ENCODE results near the gene LAMA4. TPM values are rescaled to one million over a fixed set of nuclear protein-coding genes. Genes with fewer than 3 reads are reported as not detected.

Gene LAMA4
- total RNA-seq, 1 donor from 2014 or later, result 0.56 TPM

- Histone ChIP-seq H3K4me2 (no peak overlapping the region), H3K9ac (no peak overlapping the region), H3K9me3 (ENCODE audit: low read depth) (no peaks in the 10 kb centered on the region), H2AFZ (replicated peaks) (no peak overlapping the region), H3K4me3 (no peak overlapping the region), H3F3A (ENCODE audit: low read depth) (no peaks in the 10 kb centered on the region), H3K27ac (no peak overlapping the region), H3K27me3 (no peaks in the 10 kb centered on the region), H4K20me1 (ENCODE audit: low read depth) (no peaks in the 10 kb centered on the region), H3K4me1 (peaks cover under 1% of the 10 kb centered on the region), H3K79me2 (ENCODE audit: low read depth) (no peaks in the 10 kb centered on the region), H3K36me3 (no peaks in the 10 kb centered on the region)
- Mint-ChIP-seq H3K4me1 (no peaks in the 10 kb centered on the region), H3K4me3 (no peak overlapping the region), H3K27me3 (ENCODE audit: insufficient read depth, low read depth) (no peaks in the 10 kb centered on the region), H3K9me3 (no peaks in the 10 kb centered on the region), H3K36me3 (no peaks in the 10 kb centered on the region), H3K27ac (no peak overlapping the region)
- DNase-seq (ENCODE audit: low spot score), result no peak
- TF ChIP-seq EZH2 (IDR thresholded peaks at IDR 0.05), result no peak
- TF ChIP-seq CTCF (IDR thresholded peaks at IDR 0.05), result no peak
- no peak for TF ChIP-seq EZH2phosphoT487 (IDR thresholded peaks at IDR 0.05)
Measured at GRCh38 chr6:112268654-112269053, 14.3 kb upstream of the LAMA4 start.

DNA sequence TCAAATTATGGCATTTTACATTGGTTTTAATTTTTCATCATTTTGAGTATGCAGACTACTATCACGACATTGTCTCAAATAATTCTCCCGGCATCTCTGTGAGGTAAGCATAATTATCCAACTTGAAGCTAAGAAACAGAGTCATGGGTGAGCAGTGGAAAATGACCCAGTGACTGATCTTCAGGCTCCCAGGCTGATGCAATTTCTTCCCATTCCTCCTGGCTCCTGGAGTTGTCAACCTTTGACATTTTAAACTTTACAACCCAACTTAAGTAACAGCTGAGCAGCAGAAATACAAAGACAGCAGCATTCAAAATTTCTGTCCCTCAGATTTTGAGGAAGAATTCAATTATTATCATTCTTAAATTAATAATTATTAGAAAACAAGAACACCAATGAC is 13.7 kb upstream of the LAMA4 start:
- no peaks in the 10 kb centered on the region for H3K9me3 ChIP-seq (ENCODE audit: low read depth)
- no peaks in the 10 kb centered on the region for H3K79me2 ChIP-seq (ENCODE audit: low read depth)
- DNase-seq (ENCODE audit: low spot score), result no peak
- Mint-ChIP-seq H3K27ac (no peak overlapping the region), H3K27me3 (ENCODE audit: insufficient read depth, low read depth) (no peaks in the 10 kb centered on the region), H3K36me3 (no peaks in the 10 kb centered on the region), H3K4me3 (no peak overlapping the region), H3K9me3 (no peaks in the 10 kb centered on the region), H3K4me1 (peaks cover under 1% of the 10 kb centered on the region)
- H3K27ac ChIP-seq, result no peak overlapping the region
- TF ChIP-seq EZH2 (IDR thresholded peaks at IDR 0.05) (no peak), EZH2phosphoT487 (IDR thresholded peaks at IDR 0.05) (no peak), CTCF (IDR thresholded peaks at IDR 0.05) (no peak)
- no peak overlapping the region for H3K4me3 ChIP-seq
- no peaks in the 10 kb centered on the region for H3K27me3 ChIP-seq
- no peak overlapping the region for H3K9ac ChIP-seq
- H3K4me2 ChIP-seq, result no peak overlapping the region
- H3K36me3 ChIP-seq, result no peaks in the 10 kb centered on the region
- no peaks in the 10 kb centered on the region for H4K20me1 ChIP-seq (ENCODE audit: low read depth)
- peaks cover 5% of the 10 kb centered on the region for H3F3A ChIP-seq (ENCODE audit: low read depth)
- no peak overlapping the region for H2AFZ ChIP-seq (replicated peaks)
- H3K4me1 ChIP-seq, result peaks cover 7% of the 10 kb centered on the region

GRCh38 chr6:112266331-112266730 is 12.0 kb upstream of the LAMA4 start:
- no peaks in the 10 kb centered on the region for H4K20me1 ChIP-seq (ENCODE audit: low read depth)
- no peak overlapping the region for H3K4me3 ChIP-seq
- no peak overlapping the region for H3K27ac ChIP-seq
- no peak overlapping the region for H3K4me2 ChIP-seq
- no peak for DNase-seq (ENCODE audit: low spot score)
- no peak overlapping the region for H2AFZ ChIP-seq (replicated peaks)
- Mint-ChIP-seq H3K9me3 (no peaks in the 10 kb centered on the region), H3K27me3 (ENCODE audit: insufficient read depth, low read depth) (no peaks in the 10 kb centered on the region), H3K4me1 (peaks cover 10% of the 10 kb centered on the region), H3K36me3 (no peaks in the 10 kb centered on the region), H3K27ac (no peak overlapping the region), H3K4me3 (no peak overlapping the region)
- H3K4me1 ChIP-seq, result peaks cover 19% of the 10 kb centered on the region
- no peaks in the 10 kb centered on the region for H3K9me3 ChIP-seq (ENCODE audit: low read depth)
- no peaks in the 10 kb centered on the region for H3K36me3 ChIP-seq
- TF ChIP-seq EZH2 (IDR thresholded peaks at IDR 0.05), result no peak
- TF ChIP-seq CTCF (IDR thresholded peaks at IDR 0.05), result no peak
- no peak for TF ChIP-seq EZH2phosphoT487 (IDR thresholded peaks at IDR 0.05)
- no peaks in the 10 kb centered on the region for H3K27me3 ChIP-seq
- H3F3A ChIP-seq (ENCODE audit: low read depth), result peaks cover 15% of the 10 kb centered on the region
- no peaks in the 10 kb centered on the region for H3K79me2 ChIP-seq (ENCODE audit: low read depth)
- no peak overlapping the region for H3K9ac ChIP-seq

DNA sequence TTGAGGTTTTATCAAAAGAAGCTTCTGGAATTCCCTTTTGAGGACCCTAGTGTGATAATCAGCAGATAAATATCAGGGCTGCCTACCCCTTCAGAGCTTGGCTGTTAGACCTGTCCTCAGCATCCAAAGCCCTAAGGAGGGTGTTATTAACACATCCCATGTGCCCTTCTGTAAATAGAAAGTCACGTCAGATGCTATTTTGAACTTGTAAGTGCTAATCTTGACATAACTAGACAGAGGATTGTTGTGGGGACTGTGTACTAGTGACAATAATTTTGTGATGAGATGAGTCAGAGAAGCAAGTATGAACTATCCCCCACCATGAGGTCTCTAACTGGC is 4.9 kb upstream of the LAMA4 start:
- Histone ChIP-seq H3K36me3 (no peaks in the 10 kb centered on the region), H3K9me3 (ENCODE audit: low read depth) (no peaks in the 10 kb centered on the region), H3K4me3 (no peak overlapping the region), H3K27ac (no peak overlapping the region), H3K79me2 (ENCODE audit: low read depth) (no peaks in the 10 kb centered on the region), H2AFZ (replicated peaks) (no peak overlapping the region), H3K9ac (no peak overlapping the region), H3K27me3 (peaks cover 14% of the 10 kb centered on the region), H3K4me2 (no peak overlapping the region), H3K4me1 (peaks cover 24% of the 10 kb centered on the region), H3F3A (ENCODE audit: low read depth) (peaks cover 18% of the 10 kb centered on the region), H4K20me1 (ENCODE audit: low read depth) (no peaks in the 10 kb centered on the region)
- TF ChIP-seq EZH2 (IDR thresholded peaks at IDR 0.05), result no peak
- TF ChIP-seq CTCF (IDR thresholded peaks at IDR 0.05), result no peak
- TF ChIP-seq EZH2phosphoT487 (IDR thresholded peaks at IDR 0.05), result no peak
- Mint-ChIP-seq H3K4me1 (peaks cover 25% of the 10 kb centered on the region), H3K9me3 (no peaks in the 10 kb centered on the region), H3K27me3 (ENCODE audit: insufficient read depth, low read depth) (peaks cover 6% of the 10 kb centered on the region), H3K27ac (no peak overlapping the region), H3K4me3 (no peak overlapping the region), H3K36me3 (no peaks in the 10 kb centered on the region)
- no peak for DNase-seq (ENCODE audit: low spot score)

All from neural progenitor cell (in vitro differentiated cells).